Mucosa of rectum (tissue), 2 donors: ENCODE measurements around the gene AP5Z1.

ENCODE experiments used
- H3K27ac ChIP-seq, 2 donors: one replicate each; pipeline ENCODE4 v1.7.0; 2013; ENCODE audit warnings: inconsistent platforms in 2 of 2, low read depth in 2 of 2, low read length in 2 of 2
- H3K27me3 ChIP-seq, 2 donors: one replicate each; pipeline ENCODE4 v1.7.0; 2013; ENCODE audit warnings: low read length in 2 of 2; ENCODE audit not compliant: control insufficient read depth in 2 of 2, insufficient read depth in 2 of 2
- H3K36me3 ChIP-seq, 2 donors: one replicate each; pipeline ENCODE4 v1.7.0; 2013; ENCODE audit warnings: low read length in 2 of 2; ENCODE audit not compliant: control insufficient read depth in 2 of 2, insufficient read depth in 2 of 2
- H3K4me1 ChIP-seq, 2 donors: one replicate each; pipeline ENCODE4 v1.7.0; 2013; ENCODE audit warnings: low read length in 2 of 2, mild to moderate bottlenecking in 1 of 2; ENCODE audit not compliant: control insufficient read depth in 2 of 2, insufficient read depth in 2 of 2
- H3K4me3 ChIP-seq, 2 donors: one replicate each; pipeline ENCODE4 v1.7.0; 2013; ENCODE audit warnings: low read length in 2 of 2
- H3K9ac ChIP-seq, 2 donors: one replicate each; pipeline ENCODE4 v1.7.0; 2013; ENCODE audit warnings: low read length in 2 of 2, low read depth in 1 of 2, mild to moderate bottlenecking in 1 of 2
- H3K9me3 ChIP-seq, 2 donors: one replicate each; pipeline ENCODE4 v1.7.0; 2013; ENCODE audit warnings: low read length in 2 of 2; ENCODE audit not compliant: control insufficient read depth in 2 of 2
- donor health status: healthy.
- donor health status: Normal muscosa, but diverticular disease.

AP5Z1 gene

DNA sequence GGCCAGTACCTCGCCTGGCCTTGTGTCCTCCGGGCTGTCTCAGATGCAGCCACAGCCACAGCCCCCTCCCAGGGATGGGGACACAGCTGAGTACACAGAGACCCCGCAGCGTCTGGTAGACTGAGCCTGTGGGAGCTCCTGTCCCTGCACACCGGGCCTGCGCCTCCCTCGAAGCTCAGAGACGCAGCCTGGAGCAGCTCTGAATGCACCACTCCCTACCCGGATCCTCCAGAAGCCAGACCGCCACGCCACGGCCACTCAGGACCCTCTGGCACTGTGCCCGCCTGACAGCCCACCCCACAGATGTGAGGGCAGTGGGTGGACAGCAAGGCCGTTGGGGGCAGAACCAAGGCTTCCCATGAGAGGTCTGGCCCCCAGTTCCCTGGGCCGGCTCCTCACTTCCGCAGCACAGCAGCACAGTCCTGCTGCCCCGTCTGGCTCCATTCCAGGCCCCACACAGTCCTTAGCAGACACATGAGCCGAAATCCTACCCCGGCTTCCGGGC lies 45.6 kb downstream of the AP5Z1 start:
- Histone ChIP-seq H3K9ac (no peak overlapping the region), H3K27me3 (no peaks in the 10 kb centered on the region), H3K27ac (no peak overlapping the region), H3K4me3 (no peak overlapping the region), H3K4me1 (no peaks in the 10 kb centered on the region), H3K9me3 (no peaks in the 10 kb centered on the region), H3K36me3 (no peaks in the 10 kb centered on the region)

DNA sequence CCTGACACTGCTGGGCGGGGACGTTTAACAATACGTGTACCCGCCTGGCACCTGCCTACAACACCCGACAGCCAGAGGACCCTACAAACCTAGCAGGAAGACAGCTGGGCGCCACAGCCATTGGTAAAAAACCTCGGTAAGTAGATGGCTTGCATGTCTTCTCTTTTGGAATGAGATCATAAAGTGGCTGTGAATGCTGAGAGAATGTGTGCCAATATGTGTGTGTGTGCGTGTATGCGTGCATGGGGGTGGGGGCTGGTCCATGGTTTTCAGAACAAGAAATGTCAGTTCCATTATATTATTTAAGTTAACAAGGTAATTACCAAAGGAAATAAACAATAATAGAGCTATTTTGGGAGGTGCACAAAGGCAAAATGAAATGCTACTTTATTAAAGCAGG lies 47.3 kb downstream of the AP5Z1 start:
- Histone ChIP-seq H3K9ac (no peak overlapping the region), H3K27ac (no peak overlapping the region), H3K4me1 (no peaks in the 10 kb centered on the region), H3K9me3 (no peaks in the 10 kb centered on the region), H3K36me3 (no peaks in the 10 kb centered on the region), H3K4me3 (no peak overlapping the region), H3K27me3 (no peaks in the 10 kb centered on the region)

DNA sequence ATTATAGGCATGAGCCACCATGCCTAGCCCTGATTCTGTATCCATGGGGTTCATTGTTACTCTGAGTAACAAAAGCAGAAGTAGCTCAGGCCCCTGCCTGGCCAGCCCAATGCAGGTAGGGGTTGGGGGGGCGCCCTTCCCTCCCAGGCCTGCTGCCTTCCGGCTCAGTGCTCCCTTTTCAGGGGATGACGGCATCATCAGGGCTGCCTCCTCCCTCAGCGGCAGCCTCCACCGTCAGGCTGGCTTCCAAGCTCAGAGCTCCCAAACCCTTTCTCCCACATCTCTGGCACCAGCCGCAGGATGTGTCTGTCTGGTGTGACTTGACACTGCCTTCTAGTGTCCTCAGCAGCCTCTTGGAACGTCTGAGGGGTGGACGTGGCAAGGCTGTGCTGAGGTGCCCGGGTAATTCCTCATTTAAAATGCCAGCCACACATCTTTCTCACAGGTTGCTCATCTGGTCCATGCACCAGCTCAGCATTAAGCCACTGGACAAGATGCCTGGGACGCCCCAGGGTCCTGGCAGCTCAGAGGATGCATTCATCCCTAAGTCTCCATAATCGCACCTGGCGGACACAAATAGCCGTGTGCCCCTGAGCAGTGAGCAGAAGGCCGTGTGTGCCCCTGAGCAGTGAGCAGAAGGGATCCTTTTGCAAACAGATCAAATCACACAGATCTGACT lies 48.2 kb downstream of the AP5Z1 start:
- Histone ChIP-seq H3K9ac (no peak overlapping the region), H3K27ac (no peak overlapping the region), H3K4me3 (no peak overlapping the region), H3K9me3 (no peaks in the 10 kb centered on the region), H3K4me1 (no peaks in the 10 kb centered on the region), H3K36me3 (no peaks in the 10 kb centered on the region), H3K27me3 (no peaks in the 10 kb centered on the region)

DNA sequence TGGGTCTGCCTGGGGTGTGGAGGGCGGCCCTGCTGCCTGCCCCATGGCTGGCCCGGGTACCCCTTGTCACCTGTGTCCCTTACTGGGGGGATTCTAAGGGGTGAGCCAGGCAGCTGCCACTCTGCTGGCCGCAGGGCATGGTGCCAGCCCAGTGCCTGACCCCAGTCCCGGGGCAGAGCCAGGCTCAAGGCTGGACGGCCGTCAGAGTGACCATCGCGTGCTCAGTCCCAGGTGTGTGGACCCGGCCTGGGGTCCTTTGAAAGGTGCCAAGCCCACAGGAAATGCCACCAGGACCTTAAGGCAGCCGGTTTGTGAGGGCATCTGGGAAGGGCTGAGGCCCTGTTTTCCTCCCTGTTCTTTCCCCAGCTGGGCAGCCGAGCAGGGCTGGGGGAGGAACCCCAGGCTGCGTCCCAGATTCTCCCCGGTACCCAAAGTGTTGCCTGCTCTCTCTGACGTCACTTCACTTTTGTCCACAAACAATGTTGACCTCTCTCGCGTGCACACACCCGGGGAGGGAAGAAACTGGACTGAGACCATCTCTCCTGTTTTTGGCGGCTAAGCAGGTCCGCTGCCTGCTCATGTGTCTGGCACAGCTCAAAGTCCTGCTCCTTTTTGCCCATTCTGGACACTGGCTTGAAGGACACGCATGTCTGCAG lies 48.8 kb downstream of the AP5Z1 start:
- no peak overlapping the region for H3K4me3 ChIP-seq
- no peaks in the 10 kb centered on the region for H3K9me3 ChIP-seq
- H3K27me3 ChIP-seq: no peaks in the 10 kb centered on the region
- H3K36me3 ChIP-seq: no peaks in the 10 kb centered on the region
- no peak overlapping the region for H3K9ac ChIP-seq
- no peaks in the 10 kb centered on the region for H3K4me1 ChIP-seq
- no peak overlapping the region for H3K27ac ChIP-seq

DNA sequence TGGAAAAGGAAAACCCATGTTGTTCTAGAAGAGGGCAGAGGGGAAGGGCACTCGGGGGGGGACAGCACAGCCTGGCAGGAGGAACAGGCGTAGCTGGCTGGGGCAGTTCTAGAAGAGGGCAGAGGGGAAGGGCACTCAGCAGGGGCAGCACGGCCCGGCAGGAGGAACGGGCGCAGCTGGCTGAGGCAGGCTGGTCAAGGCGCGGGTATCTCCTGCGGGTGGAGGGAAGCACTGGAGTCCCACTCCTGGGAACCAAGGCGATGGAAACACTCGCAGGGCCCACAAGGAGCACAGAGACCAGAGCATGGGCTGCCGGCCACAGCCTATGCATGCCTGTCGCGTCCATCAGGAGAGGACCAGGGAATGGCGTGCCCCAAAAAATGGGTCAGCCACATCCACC lies 49.7 kb downstream of the AP5Z1 start:
- no peak overlapping the region for H3K9ac ChIP-seq
- no peaks in the 10 kb centered on the region for H3K27me3 ChIP-seq
- no peaks in the 10 kb centered on the region for H3K4me1 ChIP-seq
- H3K36me3 ChIP-seq: no peaks in the 10 kb centered on the region
- H3K9me3 ChIP-seq: no peaks in the 10 kb centered on the region
- no peak overlapping the region for H3K4me3 ChIP-seq
- no peak overlapping the region for H3K27ac ChIP-seq

DNA sequence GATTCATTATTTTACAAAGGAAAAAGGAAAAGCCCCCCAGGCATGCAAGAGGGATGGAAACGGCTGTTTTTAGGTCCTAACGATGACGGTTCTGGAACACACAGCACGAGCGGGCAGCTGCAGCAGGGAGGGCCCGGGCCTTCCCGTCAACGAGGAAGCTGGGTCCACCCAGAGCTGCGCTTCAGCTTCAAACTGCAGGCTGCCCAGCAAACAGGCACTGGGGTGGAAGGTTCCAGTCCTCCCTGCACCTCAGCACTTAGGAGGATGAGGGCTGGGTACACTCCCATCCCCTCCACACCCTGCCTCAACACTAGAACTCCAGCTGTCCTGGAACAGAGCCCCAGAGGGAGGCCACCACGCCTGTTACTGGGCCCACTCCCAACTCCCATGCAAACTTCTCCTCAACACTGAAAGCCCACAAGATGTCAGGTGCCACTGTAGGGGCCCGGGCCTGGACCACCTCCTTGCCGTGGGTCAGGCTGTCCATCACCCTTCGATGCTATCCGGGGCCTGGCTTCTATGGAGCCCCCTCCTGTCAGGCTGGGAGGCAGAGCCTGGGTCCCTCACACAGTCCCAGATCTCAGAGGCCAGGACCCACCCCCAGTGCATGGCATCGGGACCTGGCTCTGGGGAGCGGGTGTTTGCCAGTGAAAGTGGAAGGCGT lies 53.4 kb downstream of the AP5Z1 start:
- Histone ChIP-seq H3K27ac (no peak overlapping the region), H3K4me3 (no peak overlapping the region), H3K9me3 (no peaks in the 10 kb centered on the region), H3K36me3 (no peaks in the 10 kb centered on the region), H3K27me3 (no peaks in the 10 kb centered on the region), H3K4me1 (no peaks in the 10 kb centered on the region), H3K9ac (no peak overlapping the region)

DNA sequence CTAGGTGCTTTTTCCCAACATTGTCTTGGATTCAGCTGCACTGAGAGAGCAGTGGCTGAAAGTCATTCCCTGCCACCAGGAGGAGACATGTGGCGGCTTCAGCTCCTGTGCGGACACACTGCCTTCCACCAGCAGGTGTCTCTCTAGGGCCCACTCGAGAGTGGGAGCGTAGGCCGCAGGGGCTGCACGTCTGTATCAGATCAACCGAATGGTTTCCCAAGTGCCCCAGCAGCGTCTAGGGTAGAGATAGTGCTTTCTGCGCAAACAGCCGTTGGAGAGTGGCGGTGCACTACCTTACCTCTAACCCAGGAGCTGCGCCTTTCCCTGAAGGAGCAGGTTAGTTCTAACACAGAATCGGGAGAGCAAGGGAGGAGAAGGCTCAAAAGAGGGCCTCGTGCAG lies 54.8 kb downstream of the AP5Z1 start:
- no peak overlapping the region for H3K4me3 ChIP-seq
- no peaks in the 10 kb centered on the region for H3K36me3 ChIP-seq
- no peaks in the 10 kb centered on the region for H3K27me3 ChIP-seq
- H3K9me3 ChIP-seq: no peaks in the 10 kb centered on the region
- no peak overlapping the region for H3K9ac ChIP-seq
- no peak overlapping the region for H3K27ac ChIP-seq
- H3K4me1 ChIP-seq: no peaks in the 10 kb centered on the region

DNA sequence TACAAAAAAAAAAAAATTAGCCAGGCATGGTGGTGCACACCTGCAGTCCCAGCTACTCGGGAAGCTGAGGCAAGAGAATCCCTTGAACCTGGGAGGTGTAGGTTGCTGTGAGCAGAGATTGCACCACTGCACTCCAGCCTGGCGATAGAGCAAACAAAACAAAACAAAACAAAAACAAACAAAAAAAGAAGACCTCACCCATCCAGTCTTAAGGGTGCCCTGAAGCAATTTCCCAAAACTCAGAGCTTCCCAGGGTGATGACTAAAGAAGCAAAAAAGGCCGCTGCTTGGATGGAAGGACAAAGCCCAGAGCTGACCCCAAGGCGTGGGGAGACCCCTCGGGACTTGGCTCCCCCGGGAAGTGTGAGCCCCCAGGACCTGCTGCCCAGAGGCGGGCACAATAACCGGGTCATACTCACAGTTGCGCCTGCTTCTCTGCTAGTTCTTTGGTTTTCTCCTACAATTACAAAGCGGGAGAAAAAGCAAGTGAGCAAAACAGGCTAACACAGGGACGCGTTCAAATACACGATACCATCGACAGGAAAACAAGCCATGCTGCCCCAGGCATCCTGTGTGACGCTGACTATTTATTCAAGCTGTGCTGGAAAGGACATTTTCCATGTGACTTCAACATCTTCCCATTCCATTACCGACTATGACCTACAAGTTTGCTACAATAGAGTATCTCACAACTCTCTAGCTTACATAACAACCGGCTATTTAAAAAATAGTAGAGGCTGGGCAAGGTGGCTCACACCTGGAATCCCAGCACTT lies 56.5 kb downstream of the AP5Z1 start:
- Histone ChIP-seq H3K27ac (no peak overlapping the region), H3K36me3 (no peaks in the 10 kb centered on the region)

DNA sequence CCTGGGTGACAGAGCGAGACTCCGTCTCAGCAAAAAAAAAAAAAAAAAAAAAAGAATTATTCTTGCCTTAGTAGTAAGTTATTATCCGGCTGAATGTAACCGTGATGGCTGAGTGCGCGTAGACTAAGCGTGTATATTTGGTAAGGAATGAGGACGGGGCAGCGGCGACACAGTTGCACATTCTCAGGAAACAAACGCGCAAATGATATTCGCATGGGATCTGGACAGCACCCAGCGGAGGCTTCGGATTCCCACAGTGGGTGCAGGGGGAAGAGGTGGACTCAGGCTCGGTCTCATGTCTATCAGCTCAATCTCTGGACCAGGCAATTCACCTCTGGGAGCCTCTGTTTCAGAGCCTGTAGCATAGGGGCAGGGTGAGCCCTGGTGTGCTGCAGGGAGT lies 57.3 kb downstream of the AP5Z1 start:
- H3K27me3 ChIP-seq: no peaks in the 10 kb centered on the region
- H3K4me3 ChIP-seq: no peak overlapping the region
- no peak overlapping the region for H3K27ac ChIP-seq
- no peaks in the 10 kb centered on the region for H3K36me3 ChIP-seq
- no peak overlapping the region for H3K9ac ChIP-seq
- H3K4me1 ChIP-seq: no peaks in the 10 kb centered on the region
- H3K9me3 ChIP-seq: no peaks in the 10 kb centered on the region

More for the DNA sequence above, 56.5 kb downstream of the AP5Z1 start:
- H3K4me1 ChIP-seq: no peaks in the 10 kb centered on the region
- H3K9ac ChIP-seq: no peak overlapping the region
- H3K27me3 ChIP-seq: no peaks in the 10 kb centered on the region
- no peaks in the 10 kb centered on the region for H3K9me3 ChIP-seq
- H3K4me3 ChIP-seq: no peak overlapping the region

DNA sequence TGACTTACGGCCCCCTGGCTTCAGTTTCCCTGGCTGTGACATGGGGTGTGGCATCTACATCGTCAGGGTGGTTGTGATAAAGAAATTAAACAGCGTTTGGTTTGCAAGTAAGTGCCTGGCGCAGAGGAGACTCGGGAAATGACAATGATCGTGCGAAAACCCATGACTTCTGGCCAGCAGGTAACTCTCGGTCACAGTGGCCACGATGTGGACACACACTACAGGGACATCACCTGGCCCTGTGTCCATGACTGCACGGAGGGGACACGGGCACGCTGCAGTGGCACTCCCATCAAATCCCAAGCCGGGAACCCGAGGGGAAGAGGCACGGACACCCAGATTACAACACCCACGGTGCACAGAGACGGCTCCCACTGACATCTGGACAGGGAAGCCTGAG lies 57.8 kb downstream of the AP5Z1 start:
- Histone ChIP-seq H3K9ac (no peak overlapping the region), H3K4me1 (no peaks in the 10 kb centered on the region), H3K27me3 (no peaks in the 10 kb centered on the region), H3K36me3 (no peaks in the 10 kb centered on the region), H3K9me3 (no peaks in the 10 kb centered on the region), H3K27ac (no peak overlapping the region), H3K4me3 (no peak overlapping the region)
